ENCODE results near the gene HRAS. TPM values are rescaled to one million over a fixed set of nuclear protein-coding genes. Genes with fewer than 3 reads are reported as not detected.

HRAS gene
- 40.6 TPM for polyA plus RNA-seq (2013, experiment 1 of 2)
- polyA plus RNA-seq (2013, experiment 2 of 2) = 37.3 TPM

- H3K27ac ChIP-seq (ENCODE audit: low read depth, low read length) = peak within 1 kb of the TSS; percentile 58; the same call in 1 of the 2 replicates
- 1% methylated on average over 97 of the region's 97 CpGs for whole genome bisulfite sequencing
- peak within 1 kb of the TSS; percentile 75 for H3K9ac ChIP-seq (ENCODE audit: low read depth, low read length)
- no peaks in the 10 kb centered on the region for H3K9me3 ChIP-seq (ENCODE audit: insufficient read depth, low read depth, low read length)
- H3K27me3 ChIP-seq (ENCODE audit: insufficient read depth, low read length) = peaks cover 23% of the 10 kb centered on the region
- H3K36me3 ChIP-seq (ENCODE audit: insufficient read depth, low read length) = peaks cover 22% of the 10 kb centered on the region
- H3K4me1 ChIP-seq (ENCODE audit: insufficient read depth, low read length) = peaks cover 4% of the 10 kb centered on the region; the same call in 1 of the 2 replicates
- peak within 1 kb of the TSS; percentile 81 for H3K4me3 ChIP-seq (ENCODE audit: low read length)
Measured at GRCh38 chr11:535519-536454, at the start of gene HRAS. HRAS (minus strand) TSS chr11:535576.

GRCh38 chr11:584287-584686 is 48.9 kb upstream of the HRAS start:
- Histone ChIP-seq H3K27me3 (ENCODE audit: insufficient read depth, low read length) (no peaks in the 10 kb centered on the region), H3K4me3 (ENCODE audit: low read length) (no peak overlapping the region), H3K36me3 (ENCODE audit: insufficient read depth, low read length) (peaks cover 57% of the 10 kb centered on the region), H3K9ac (ENCODE audit: low read depth, low read length) (no peak overlapping the region), H3K4me1 (ENCODE audit: insufficient read depth, low read length) (no peaks in the 10 kb centered on the region), H3K27ac (ENCODE audit: low read depth, low read length) (no peak overlapping the region), H3K9me3 (ENCODE audit: insufficient read depth, low read depth, low read length) (no peaks in the 10 kb centered on the region)
- WGBS = 94% methylated on average over 10 of the region's 10 CpGs

GRCh38 chr11:581752-582151 is 46.4 kb upstream of the HRAS start:
- WGBS = 95% methylated on average over 17 of the region's 17 CpGs
- no peak overlapping the region for H3K27ac ChIP-seq (ENCODE audit: low read depth, low read length)
- H3K36me3 ChIP-seq (ENCODE audit: insufficient read depth, low read length) = peaks cover 39% of the 10 kb centered on the region
- H3K9ac ChIP-seq (ENCODE audit: low read depth, low read length) = no peak overlapping the region
- H3K4me3 ChIP-seq (ENCODE audit: low read length) = no peak overlapping the region
- no peaks in the 10 kb centered on the region for H3K4me1 ChIP-seq (ENCODE audit: insufficient read depth, low read length)
- H3K9me3 ChIP-seq (ENCODE audit: insufficient read depth, low read depth, low read length) = no peaks in the 10 kb centered on the region
- no peaks in the 10 kb centered on the region for H3K27me3 ChIP-seq (ENCODE audit: insufficient read depth, low read length)

- WGBS = 97% methylated on average over 14 of the region's 14 CpGs
- Histone ChIP-seq H3K4me3 (ENCODE audit: low read length) (no peak overlapping the region), H3K36me3 (ENCODE audit: insufficient read depth, low read length) (peaks cover 35% of the 10 kb centered on the region), H3K4me1 (ENCODE audit: insufficient read depth, low read length) (no peaks in the 10 kb centered on the region), H3K9ac (ENCODE audit: low read depth, low read length) (no peak overlapping the region), H3K27ac (ENCODE audit: low read depth, low read length) (no peak overlapping the region), H3K9me3 (ENCODE audit: insufficient read depth, low read depth, low read length) (no peaks in the 10 kb centered on the region), H3K27me3 (ENCODE audit: insufficient read depth, low read length) (no peaks in the 10 kb centered on the region)
Measured at GRCh38 chr11:581342-581741, 46.0 kb upstream of the HRAS start.

- 91% methylated on average over 20 of the region's 20 CpGs for WGBS
- Histone ChIP-seq H3K36me3 (ENCODE audit: insufficient read depth, low read length) (peaks cover 31% of the 10 kb centered on the region), H3K4me1 (ENCODE audit: insufficient read depth, low read length) (no peaks in the 10 kb centered on the region; the same call in 1 of the 2 replicates), H3K9ac (ENCODE audit: low read depth, low read length) (peak overlapping the region; percentile 30; the same call in 1 of the 2 replicates), H3K27me3 (ENCODE audit: insufficient read depth, low read length) (peaks cover 6% of the 10 kb centered on the region), H3K27ac (ENCODE audit: low read depth, low read length) (no peak overlapping the region), H3K9me3 (ENCODE audit: insufficient read depth, low read depth, low read length) (no peaks in the 10 kb centered on the region), H3K4me3 (ENCODE audit: low read length) (no peak overlapping the region)
Measured at GRCh38 chr11:579830-580601, 44.6 kb upstream of the HRAS start.

- WGBS = 94% methylated on average over 21 of the region's 21 CpGs
- no peak overlapping the region for H3K9ac ChIP-seq (ENCODE audit: low read depth, low read length)
- peak overlapping the region; percentile 25 for H3K4me3 ChIP-seq (ENCODE audit: low read length)
- H3K4me1 ChIP-seq (ENCODE audit: insufficient read depth, low read length) = peaks cover 5% of the 10 kb centered on the region; the same call in 1 of the 2 replicates
- no peaks in the 10 kb centered on the region for H3K9me3 ChIP-seq (ENCODE audit: insufficient read depth, low read depth, low read length)
- peaks cover 17% of the 10 kb centered on the region for H3K27me3 ChIP-seq (ENCODE audit: insufficient read depth, low read length)
- H3K36me3 ChIP-seq (ENCODE audit: insufficient read depth, low read length) = peaks cover 24% of the 10 kb centered on the region
- no peak overlapping the region for H3K27ac ChIP-seq (ENCODE audit: low read depth, low read length)
Measured at GRCh38 chr11:578276-579035, 43.1 kb upstream of the HRAS start.

GRCh38 chr11:577611-577894 is 42.2 kb upstream of the HRAS start:
- Histone ChIP-seq H3K9me3 (ENCODE audit: insufficient read depth, low read depth, low read length) (no peaks in the 10 kb centered on the region), H3K36me3 (ENCODE audit: insufficient read depth, low read length) (peaks cover 17% of the 10 kb centered on the region), H3K4me3 (ENCODE audit: low read length) (peak overlapping the region; percentile 97), H3K27ac (ENCODE audit: low read depth, low read length) (no peak overlapping the region), H3K9ac (ENCODE audit: low read depth, low read length) (peak overlapping the region; percentile 84; the same call in 1 of the 2 replicates), H3K4me1 (ENCODE audit: insufficient read depth, low read length) (peaks cover 5% of the 10 kb centered on the region; the same call in 1 of the 2 replicates), H3K27me3 (ENCODE audit: insufficient read depth, low read length) (peaks cover 22% of the 10 kb centered on the region)
- 81% methylated on average over 6 of the region's 6 CpGs for WGBS

- Histone ChIP-seq H3K9me3 (ENCODE audit: insufficient read depth, low read depth, low read length) (no peaks in the 10 kb centered on the region), H3K4me3 (ENCODE audit: low read length) (peak overlapping the region; percentile 97), H3K4me1 (ENCODE audit: insufficient read depth, low read length) (peaks cover 5% of the 10 kb centered on the region; the same call in 1 of the 2 replicates), H3K27me3 (ENCODE audit: insufficient read depth, low read length) (peaks cover 22% of the 10 kb centered on the region), H3K27ac (ENCODE audit: low read depth, low read length) (peak overlapping the region; percentile 67; the same call in 1 of the 2 replicates), H3K36me3 (ENCODE audit: insufficient read depth, low read length) (peaks cover 13% of the 10 kb centered on the region), H3K9ac (ENCODE audit: low read depth, low read length) (peak overlapping the region; percentile 84)
- 9% methylated on average over 42 of the region's 48 CpGs for WGBS
Measured at GRCh38 chr11:576811-577610, 41.6 kb upstream of the HRAS start.

- H3K4me3 ChIP-seq (ENCODE audit: low read length) = peak within 1 kb of the TSS; percentile 97
- WGBS = under 1% methylated on average over 80 of the region's 99 CpGs
Measured at GRCh38 chr11:575996-576768, 40.8 kb upstream of the HRAS start, which contains the start of gene PHRF1. PHRF1 (plus strand) TSS chr11:576470; CDS start chr11:581513, 5,043 bp downstream.

More at GRCh38 chr11:575996-576768, 40.8 kb upstream of the HRAS start, which contains the start of gene PHRF1:
- H3K27ac ChIP-seq (ENCODE audit: low read depth, low read length) = peak within 1 kb of the TSS; percentile 99
- peaks cover 6% of the 10 kb centered on the region; the same call in 1 of the 2 replicates for H3K36me3 ChIP-seq (ENCODE audit: insufficient read depth, low read length)
- H3K9me3 ChIP-seq (ENCODE audit: insufficient read depth, low read depth, low read length) = no peaks in the 10 kb centered on the region
- H3K27me3 ChIP-seq (ENCODE audit: insufficient read depth, low read length) = peaks cover 22% of the 10 kb centered on the region
- H3K9ac ChIP-seq (ENCODE audit: low read depth, low read length) = peak within 1 kb of the TSS; percentile 100
- H3K4me1 ChIP-seq (ENCODE audit: insufficient read depth, low read length) = peaks cover 9% of the 10 kb centered on the region; the same call in 1 of the 2 replicates

Measured in HUES64 (cell line).